Measurements from ENCODE around the gene RYR2. TPM values are rescaled to one million over a fixed set of nuclear protein-coding genes. Genes with fewer than 3 reads are reported as not detected.

RYR2 gene
- total RNA-seq, 3 donors from 2014 or later: 0.16 to 0.59 (median 0.33) TPM

- peaks cover 0 to 12% of the 10 kb centered on the region in 2 donors for H3K4me1 ChIP-seq
- intact Hi-C loops (cut with DNase I; ENCODE audit: low total_unique reads): no loop called here
- TF ChIP-seq POLR2A (IDR thresholded peaks at IDR 0.05) (no peak), CTCF (IDR thresholded peaks at IDR 0.05) (no peak)
- H3K27ac ChIP-seq: no peak overlapping the region
- no peaks in the 10 kb centered on the region for H3K9me3 ChIP-seq
- no peaks in the 10 kb centered on the region for H3K36me3 ChIP-seq
- H3K4me3 ChIP-seq: peak overlapping the region; percentile 40 to 58 (median 42)
- peaks cover 0 to 52% of the 10 kb centered on the region in 2 donors for H3K27me3 ChIP-seq
- DNase-seq (ENCODE audit: low spot score in 2 of 2): no peak
Measured at GRCh38 chr1:237042892-237043576, 1.1 kb downstream of the RYR2 start.

- Histone ChIP-seq H3K27ac (no peak overlapping the region), H3K4me1 (peaks cover 0 to 12% of the 10 kb centered on the region in 2 donors), H3K27me3 (peaks cover 0 to 45% of the 10 kb centered on the region in 2 donors), H3K4me3 (no peak overlapping the region), H3K36me3 (no peaks in the 10 kb centered on the region), H3K9me3 (no peaks in the 10 kb centered on the region)
- TF ChIP-seq CTCF (IDR thresholded peaks at IDR 0.05): no peak
- no peak for TF ChIP-seq POLR2AphosphoS5 (IDR thresholded peaks at IDR 0.05)
- TF ChIP-seq POLR2A (IDR thresholded peaks at IDR 0.05): no peak
- intact Hi-C loops (cut with DNase I; ENCODE audit: low total_unique reads): no loop called here
- DNase-seq (ENCODE audit: low spot score in 2 of 2): no peak
Measured at GRCh38 chr1:237043846-237044636, 2.1 kb downstream of the RYR2 start.

GRCh38 chr1:237045278-237046016 is 3.5 kb downstream of the RYR2 start:
- intact Hi-C loops (cut with DNase I; ENCODE audit: low total_unique reads): no loop called here
- Histone ChIP-seq H3K27ac (no peak overlapping the region), H3K4me1 (peaks cover 0 to 12% of the 10 kb centered on the region in 2 donors), H3K36me3 (no peaks in the 10 kb centered on the region), H3K27me3 (peaks cover 0 to 45% of the 10 kb centered on the region in 2 donors), H3K9me3 (no peaks in the 10 kb centered on the region), H3K4me3 (no peak overlapping the region)
- TF ChIP-seq POLR2AphosphoS5 (IDR thresholded peaks at IDR 0.05) (no peak), POLR2A (IDR thresholded peaks at IDR 0.05) (no peak), CTCF (IDR thresholded peaks at IDR 0.05) (no peak)
- no peak for DNase-seq (ENCODE audit: low spot score in 2 of 2)

- TF ChIP-seq CTCF (IDR thresholded peaks at IDR 0.05): no peak
- TF ChIP-seq POLR2A (IDR thresholded peaks at IDR 0.05): no peak
- TF ChIP-seq POLR2AphosphoS5 (IDR thresholded peaks at IDR 0.05): no peak
- Histone ChIP-seq H3K4me3 (no peak overlapping the region), H3K4me1 (no peaks in the 10 kb centered on the region), H3K27ac (no peak overlapping the region), H3K36me3 (no peaks in the 10 kb centered on the region), H3K27me3 (peaks cover 0 to 19% of the 10 kb centered on the region in 2 donors), H3K9me3 (no peaks in the 10 kb centered on the region)
- intact Hi-C loops (cut with DNase I; ENCODE audit: low total_unique reads): no loop called here
- DNase-seq (ENCODE audit: low spot score in 2 of 2): no peak
Measured at GRCh38 chr1:237048803-237049202, 6.8 kb downstream of the RYR2 start.

Data from breast epithelium (tissue), 4 donors.